Liver (tissue), 9 donors: ENCODE measurements around the gene SMIM31. TPM values are rescaled to one million over a fixed set of nuclear protein-coding genes. Genes with fewer than 3 reads are reported as not detected.

Experiments used
- DNase-seq: peaks from one replicate; pipeline ENCODE4 v3.0.0-alpha.2; 2017; ENCODE audit warnings: low spot score
- H3K27ac ChIP-seq, 2 donors: one replicate each; pipeline ENCODE4 v1.7.0; 2013; ENCODE audit warnings: inconsistent platforms in 2 of 2, low read length in 2 of 2, control low read depth in 1 of 2, low read depth in 1 of 2, mild to moderate bottlenecking in 1 of 2
- H3K27me3 ChIP-seq, 4 donors: one replicate each; pipeline versions ENCODE4 v1.6.1 to v1.7.0; 2013; ENCODE audit warnings: low read length in 3 of 4, inconsistent platforms in 1 of 4, mild to moderate bottlenecking in 1 of 4, moderate library complexity in 1 of 4; ENCODE audit not compliant: control insufficient read depth in 4 of 4, insufficient read depth in 4 of 4
- H3K36me3 ChIP-seq, 4 donors: one replicate each; pipeline versions ENCODE4 v1.6.1 to v1.7.0; 2013; ENCODE audit warnings: low read length in 3 of 4, mild to moderate bottlenecking in 3 of 4, low read depth in 1 of 4, moderate library complexity in 1 of 4; ENCODE audit not compliant: control insufficient read depth in 4 of 4, insufficient read depth in 3 of 4
- H3K4me1 ChIP-seq, 4 donors: one replicate each; pipeline versions ENCODE4 v1.6.1 to v1.7.0; 2013; ENCODE audit warnings: low read length in 3 of 4, mild to moderate bottlenecking in 3 of 4, moderate library complexity in 1 of 4; ENCODE audit not compliant: control insufficient read depth in 4 of 4, insufficient read depth in 4 of 4
- H3K4me3 ChIP-seq, 3 donors: one replicate each; pipeline versions ENCODE4 v1.6.1 to v1.7.0; 2013; ENCODE audit warnings: low read length in 3 of 3, control low read depth in 1 of 3, low read depth in 1 of 3, mild to moderate bottlenecking in 1 of 3
- H3K9ac ChIP-seq, 2 donors: one replicate each; pipeline ENCODE4 v1.7.0; 2013; ENCODE audit warnings: low read length in 2 of 2, mild to moderate bottlenecking in 2 of 2, moderate library complexity in 2 of 2, control low read depth in 1 of 2, low read depth in 1 of 2
- H3K9me3 ChIP-seq, 4 donors: one replicate each; pipeline versions ENCODE4 v1.6.1 to v1.7.0; 2013; ENCODE audit warnings: low read length in 3 of 4; ENCODE audit not compliant: control insufficient read depth in 4 of 4
- CTCF ChIP-seq: fragments of 150-350 bp; IDR thresholded peaks from 2 replicates; pipeline ENCODE4 v1.5.1; 2017; ENCODE audit warnings: improper control_type of control experiment, low read depth, low read length; ENCODE audit not compliant: missing input control
- EGR1 ChIP-seq, 2 donors: IDR thresholded peaks; 2 replicates each; pipeline ENCODE4 v1.6.1; 2016 to 2018; ENCODE audit warnings: antibody characterized with exemption in 2 of 2, low read depth in 2 of 2
- FOXA1 ChIP-seq: IDR thresholded peaks from 2 replicates; pipeline ENCODE4 v1.6.1; 2016; ENCODE audit warnings: antibody characterized with exemption
- GABPA ChIP-seq, 2 donors: IDR thresholded peaks in 1 of 2; conservative IDR thresholded peaks in 1 of 2; 2 replicates each; pipeline ENCODE4 v1.6.1; 2016; ENCODE audit warnings: antibody characterized with exemption in 2 of 2, mild to moderate bottlenecking in 1 of 2, moderate library complexity in 1 of 2
- HNF4A ChIP-seq, 2 donors: conservative IDR thresholded peaks; 2 replicates each; pipeline ENCODE4 v1.6.1; 2016; ENCODE audit warnings: antibody characterized with exemption in 2 of 2, mild to moderate bottlenecking in 2 of 2
- JUND ChIP-seq, 2 donors: IDR thresholded peaks; 2 replicates each; pipeline ENCODE4 v1.6.1; 2016; ENCODE audit warnings: antibody characterized with exemption in 2 of 2
- NR2F2 ChIP-seq: IDR thresholded peaks from 2 replicates; pipeline ENCODE4 v1.6.1; 2016; ENCODE audit warnings: antibody characterized with exemption
- RAD21 ChIP-seq, 2 donors: IDR thresholded peaks; 2 replicates each; pipeline ENCODE4 v1.6.1; 2016; ENCODE audit warnings: antibody characterized with exemption in 2 of 2, mild to moderate bottlenecking in 2 of 2
- REST ChIP-seq: IDR thresholded peaks from 2 replicates; pipeline ENCODE4 v1.6.1; 2016; ENCODE audit warnings: antibody characterized with exemption, mild to moderate bottlenecking
- RXRA ChIP-seq, 2 donors: IDR thresholded peaks; 2 replicates each; pipeline ENCODE4 v1.6.1; 2017 to 2018; ENCODE audit warnings: antibody characterized with exemption in 2 of 2, mild to moderate bottlenecking in 1 of 2
- TAF1 ChIP-seq: conservative IDR thresholded peaks from 2 replicates; pipeline ENCODE4 v1.6.1; 2016; ENCODE audit warnings: antibody characterized with exemption, mild to moderate bottlenecking
- YY1 ChIP-seq: IDR thresholded peaks from 2 replicates; pipeline ENCODE4 v1.6.1; 2016; ENCODE audit warnings: antibody characterized with exemption, mild to moderate bottlenecking
- ZBTB33 ChIP-seq: IDR thresholded peaks from 2 replicates; pipeline ENCODE4 v1.6.1; 2016; ENCODE audit warnings: antibody characterized with exemption
- WGBS: extraction: QIAGEN DNeasy Blood & Tissue Kit; methylation state at CpG from one replicate; pipeline ENCODE4 v1.1.7; 2013; 5-methylcytosine and 5-hydroxymethylcytosine counted together
- polyA plus RNA-seq, 2 donors: library from polyadenylated mRNA; stranded (reverse) in 1 of 2; unstranded in 1 of 2; fragments of 200-250 nt in 1 of 2; fragments of >200 nt in 1 of 2; fragmentation: Nextera tagmentation in 1 of 2; extraction: Ambion mirVana in 1 of 2; gene quantifications; one replicate each; pipeline versions ENCODE4 v1.2.1 to v1.2.3, GENCODE V29; 2013 to 2015
- total RNA-seq, 2 donors: library from RNA; depleted of rRNA; stranded (reverse); fragments of >200 nt; gene quantifications; one replicate each; pipeline ENCODE4 v1.2.3, GENCODE V29; 2014
- TF ChIP-seq, protein P1 (sequence below): IDR thresholded peaks from 2 replicates; pipeline ENCODE4 v1.6.1; 2016; ENCODE audit warnings: antibody characterized with exemption
- TF ChIP-seq, protein P2 (sequence below): IDR thresholded peaks from 2 replicates; pipeline ENCODE4 v1.6.1; 2016; ENCODE audit warnings: antibody characterized with exemption
- donor health status: healthy.
- donor health status: healthy.
- donor health status: healthy.
- donor health status: healthy.
- donor health status: healthy.

SMIM31 gene
- total RNA-seq = not detected
- polyA plus RNA-seq = not detected

DNA sequence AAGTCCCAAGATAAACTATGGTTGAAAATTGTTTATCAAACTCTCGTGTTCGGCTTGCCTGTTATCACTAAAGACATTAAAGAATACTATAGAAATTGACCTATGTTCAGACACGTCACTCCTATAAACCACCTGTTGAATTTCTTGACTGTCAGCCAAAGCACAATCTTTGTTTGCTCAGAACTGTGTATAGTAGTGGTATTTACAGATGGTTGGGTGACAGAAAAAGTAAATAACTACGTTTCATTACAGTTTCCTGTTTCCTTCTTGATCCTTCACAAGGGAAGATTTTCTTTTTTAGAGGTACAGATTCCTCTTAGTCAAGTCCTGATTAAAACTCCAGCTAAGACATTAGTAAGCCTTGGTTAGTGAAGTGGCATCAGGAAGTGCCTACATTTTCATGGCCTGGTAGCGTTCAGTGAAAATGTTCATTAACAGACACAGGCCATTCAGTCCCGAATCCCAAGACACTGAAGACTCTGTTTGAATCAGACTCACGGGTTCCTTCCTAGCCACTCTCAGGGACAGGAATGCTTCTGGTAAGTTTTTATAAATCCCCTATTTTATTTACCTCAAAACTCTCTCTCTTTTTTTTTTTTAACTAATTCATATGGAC lies at the start of gene SMIM31:
Gene SMIM31 (plus strand): TSS at position 259 of the 616 bp plus-strand sequence. CDS start 16,313 bp downstream, outside the sequence.
- no peak for DNase-seq
- H3K4me1 ChIP-seq = no peaks in the 10 kb centered on the region

GRCh38 chr4:164706675-164707074 lies 47.3 kb upstream of the SMIM31 start:
- WGBS = 62% methylated on average over 4 of the region's 4 CpGs
- Histone ChIP-seq H3K27me3 (peaks cover 0 to 3% (median 0%) of the 10 kb centered on the region in 4 donors), H3K4me3 (no peak overlapping the region), H3K27ac (no peak overlapping the region), H3K4me1 (no peaks in the 10 kb centered on the region), H3K9me3 (no peaks in the 10 kb centered on the region), H3K9ac (no peak overlapping the region), H3K36me3 (no peaks in the 10 kb centered on the region)
- TF ChIP-seq HNF4A (conservative IDR thresholded peaks at IDR 0.05) = no peak
- no peak for TF ChIP-seq YY1
- no peak for TF ChIP-seq NR2F2
- no peak for TF ChIP-seq CTCF
- DNase-seq = no peak

More for the DNA sequence above, at the start of gene SMIM31:
- Histone ChIP-seq H3K9ac (no peak within 1 kb of the TSS), H3K27me3 (no peaks in the 10 kb centered on the region), H3K9me3 (no peaks in the 10 kb centered on the region), H3K36me3 (no peaks in the 10 kb centered on the region), H3K27ac (no peak within 1 kb of the TSS), H3K4me3 (no peak within 1 kb of the TSS)
- WGBS = 64% methylated on average over 7 of the region's 7 CpGs
- TF ChIP-seq, protein P1, sequence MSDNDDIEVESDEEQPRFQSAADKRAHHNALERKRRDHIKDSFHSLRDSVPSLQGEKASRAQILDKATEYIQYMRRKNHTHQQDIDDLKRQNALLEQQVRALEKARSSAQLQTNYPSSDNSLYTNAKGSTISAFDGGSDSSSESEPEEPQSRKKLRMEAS = no peak
- TF ChIP-seq FOXA1 (no peak), ZBTB33 (no peak), TAF1 (no peak), JUND (IDR thresholded peaks at IDR 0.05) (no peak), RXRA (IDR thresholded peaks at IDR 0.05) (no peak), EGR1 (IDR thresholded peaks at IDR 0.05; ENCODE audit: low read depth in 2 of 2) (no peak), NR2F2 (no peak), GABPA (IDR thresholded peaks at IDR 0.05 in 1 of 2, conservative IDR thresholded peaks at IDR 0.05 in 1 of 2) (no peak), HNF4A (conservative IDR thresholded peaks at IDR 0.05) (no peak), YY1 (no peak), RAD21 (IDR thresholded peaks at IDR 0.05) (no peak), REST (no peak)
- TF ChIP-seq, protein P2, sequence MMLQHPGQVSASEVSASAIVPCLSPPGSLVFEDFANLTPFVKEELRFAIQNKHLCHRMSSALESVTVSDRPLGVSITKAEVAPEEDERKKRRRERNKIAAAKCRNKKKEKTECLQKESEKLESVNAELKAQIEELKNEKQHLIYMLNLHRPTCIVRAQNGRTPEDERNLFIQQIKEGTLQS = no peak
